HepG2 (cell line): Measurements from ENCODE around the gene C19orf18. TPM values are rescaled to one million over a fixed set of nuclear protein-coding genes. Genes with fewer than 3 reads are reported as not detected.

Source experiments
- ATAC-seq: fragments of 200-7000 bp; cut with Tn5 transposase; 3 replicates; pipeline ENCODE4 v1.9.1; 2020; ENCODE audit warnings: mild to moderate bottlenecking, moderate library complexity
- BruUV-seq: library from RNA; stranded (reverse); fragments of 400-500 nt; replicated peaks from 2 replicates; lab custom pipeline; 2021; lab: Mats Ljungman, UMichigan
- CTCF ChIA-PET: fragments of 300-600 bp; formaldehyde crosslinking; extraction: SDS; loops from one replicate; lab custom pipeline; 2021; ENCODE audit warnings: low total read pairs, inconsistent platforms, low intra/inter-chr PET ratio; lab: Yijun Ruan, JAX
- POLR2A ChIA-PET: fragments of 350-600 bp; sonication (Branson Sonifier 250); formaldehyde crosslinking; loops from one replicate; lab custom pipeline; 2020; ENCODE audit warnings: antibody characterized with exemption, inconsistent platforms; lab: Yijun Ruan, JAX
- DNase-seq: peaks from one replicate; pipeline ENCODE4 v3.0.0-alpha.2; 2015; ENCODE audit warnings: low spot score
- FAIRE-seq: peaks from 3 replicates; lab custom pipeline; 2011; peaks lifted over from hg19 to GRCh38; lab: Jason Lieb, UNC
- H2AFZ ChIP-seq: one replicate; pipeline ENCODE4 v1.6.1; 2011; ENCODE audit warnings: low read length, inconsistent platforms
- H3K27ac ChIP-seq: fragments of 300-600 bp; 3 replicates; pipeline ENCODE4 v1.8.0; 2011; ENCODE audit warnings: mixed run types, mild to moderate bottlenecking, mixed read lengths, low read length, inconsistent platforms; ENCODE audit not compliant: insufficient read depth; ENCODE audit errors: extremely low read length
- H3K27me3 ChIP-seq, 2 experiments: fragments of 200-600 bp in 1 of 2; 2 replicates in 1 of 2; 3 replicates in 1 of 2; pipeline versions ENCODE4 v1.6.0 to v1.8.0; 2011; ENCODE audit warnings: low read length in 2 of 2, mild to moderate bottlenecking in 2 of 2, moderate library complexity in 2 of 2, inconsistent platforms in 1 of 2; ENCODE audit not compliant: insufficient read depth in 2 of 2, control insufficient read depth in 1 of 2
- H3K36me3 ChIP-seq, 2 experiments: fragments of 200-600 bp in 1 of 2; replicated peaks in 1 of 2; 2 replicates in 1 of 2; 3 replicates in 1 of 2; pipeline versions ENCODE4 v1.5.1 to v1.8.0; 2011; ENCODE audit warnings: low read length in 2 of 2, inconsistent platforms in 1 of 2; ENCODE audit not compliant: insufficient read depth in 2 of 2, control insufficient read depth in 1 of 2
- H3K4me1 ChIP-seq: 2 replicates; pipeline ENCODE4 v1.5.1; 2012; ENCODE audit warnings: low read length, inconsistent platforms; ENCODE audit not compliant: insufficient read depth
- H3K4me2 ChIP-seq: 2 replicates; pipeline ENCODE4 v1.6.0; 2011; ENCODE audit warnings: low read depth, low read length, inconsistent platforms
- H3K4me3 ChIP-seq, 3 experiments: fragments of 200-600 bp in 1 of 3; sonication (generic), shearing (Covaris generic) in 1 of 3; replicated peaks in 1 of 3; 2 replicates each; pipeline ENCODE4 v1.5.1; 2011 to 2016; ENCODE audit warnings: low read length in 3 of 3, inconsistent platforms in 2 of 3, low read depth in 2 of 3, mild to moderate bottlenecking in 2 of 3, control low read depth in 1 of 3, mixed read lengths in 1 of 3; ENCODE audit not compliant: insufficient read depth in 1 of 3
- H3K79me2 ChIP-seq: one replicate; pipeline ENCODE4 v1.6.1; 2011; ENCODE audit warnings: low read length, inconsistent platforms; ENCODE audit not compliant: insufficient read depth
- H3K9ac ChIP-seq: 2 replicates; pipeline ENCODE4 v1.6.0; 2011; ENCODE audit warnings: mild to moderate bottlenecking, low read depth, low read length, inconsistent platforms; ENCODE audit not compliant: insufficient read depth
- H3K9me3 ChIP-seq: 2 replicates; pipeline ENCODE4 v1.5.1; 2012; ENCODE audit warnings: mild to moderate bottlenecking, low read length
- H4K20me1 ChIP-seq: 2 replicates; pipeline ENCODE4 v1.6.0; 2011; ENCODE audit warnings: inconsistent platforms, mild to moderate bottlenecking, low read length, moderate library complexity; ENCODE audit not compliant: insufficient read depth
- CEBPZ ChIP-seq: IDR thresholded peaks from 2 replicates; pipeline ENCODE4 v1.6.1; 2012; ENCODE audit warnings: low read length, improper control_type of control experiment
- ZBTB7A ChIP-seq: sonication (generic); formaldehyde crosslinking; IDR thresholded peaks from 2 replicates; pipeline ENCODE4 v1.8.0; 2022; ENCODE audit warnings: mild to moderate bottlenecking, missing genetic modification reagents
- ZXDC ChIP-seq: sonication (generic); formaldehyde crosslinking; IDR thresholded peaks from 2 replicates; pipeline ENCODE4 v1.5.0; 2020; ENCODE audit warnings: mild to moderate bottlenecking, missing genetic modification reagents
- WGBS: methylation state at CpG from one replicate; pipeline ENCODE4 v1.1.6; 2017; ENCODE audit warnings: low lambda C conversion rate; 5-methylcytosine and 5-hydroxymethylcytosine counted together
- in situ Hi-C: cut with HindIII; loops from 2 replicates; pipeline ENCODE4 v1.10.0; 2017; ENCODE audit warnings: low pct_unique_long_range_greater_than_20kb; ENCODE audit not compliant: extremely low pct_ligation_motif_present
- intact Hi-C: fragments of 100-400 bp; cut with micrococcal nuclease; formaldehyde crosslinking; loops from one replicate; pipeline ENCODE4 v1.10.0; 2022; ENCODE audit not compliant: unreplicated experiment
- polyA plus RNA-seq, 8 experiments: library from polyadenylated mRNA; depleted of rRNA in 3 of 8; stranded (reverse) in 7 of 8; unstranded in 1 of 8; fragments of >200 nt; fragmentation: Illumina TruSeq in 4 of 8; extraction: Trizol in 4 of 8; gene quantifications; 2 replicates each; pipeline versions ENCODE4 v1.2.1 to v1.2.3, GENCODE V29; 2011 to 2016; ENCODE audit warnings: low read depth in 4 of 8, missing spikeins in 1 of 8, mixed read lengths in 1 of 8; ENCODE audit not compliant: insufficient read depth in 1 of 8
- total RNA-seq, 5 experiments: library from RNA; depleted of rRNA; stranded (reverse); fragments of >200 nt; fragmentation: Illumina TruSeq; extraction: Trizol; gene quantifications; 2 replicates each; pipeline ENCODE4 v1.2.3, GENCODE V29; 2016; ENCODE audit warnings: low read depth in 1 of 5

C19orf18 gene
- total and polyA plus RNA-seq, 2 of the 13 experiments (the other 11 are each of a cell fraction or from before 2014, with no cell fraction given), result 0.38 to 0.55 TPM

GRCh38 chr19:58010507-58010906 lies 36.2 kb upstream of the C19orf18 start:
- WGBS, result 90% methylated on average over 22 of the region's 22 CpGs
- H3K27ac ChIP-seq, result no peak overlapping the region
- H3K9me3 ChIP-seq, result peaks cover 78% of the 10 kb centered on the region
- no peak for TF ChIP-seq ZBTB7A (CRISPR knock-in tag)
- no peak for TF ChIP-seq CEBPZ
- no peak for TF ChIP-seq ZXDC (CRISPR knock-in tag)
- DNase-seq (no peak), ATAC-seq (no peak), FAIRE-seq (no peak)
- H3K27me3 ChIP-seq, result no peaks in the 10 kb centered on the region; a peak in 1 of 5 replicates
- no TSS peak for BruUV-seq
- 0 out of 2 replicates have a peak, but pooled peaks cover 11% of the 10 kb centered on the region for H3K4me1 ChIP-seq
- in situ Hi-C loops, result no loop called here
- no peak overlapping the region for H2AFZ ChIP-seq
- peaks cover 0 to 8% of the 10 kb centered on the region in 2 experiments; a peak in 1 of 5 replicates for H3K36me3 ChIP-seq
- POLR2A ChIA-PET, result no interaction called here
- no peak overlapping the region for H3K4me3 ChIP-seq
- intact Hi-C loops, result no loop called here
- no peak overlapping the region for H3K4me2 ChIP-seq
- H4K20me1 ChIP-seq, result no peaks in the 10 kb centered on the region
- no peaks in the 10 kb centered on the region for H3K79me2 ChIP-seq
- no peak overlapping the region for H3K9ac ChIP-seq
- CTCF ChIA-PET, result no interaction called here
